Stimulated activated CD8-positive, alpha-beta memory T cell treated with anti-CD3 and anti-CD28 coated beads, Interleukin-12 subunit alpha, Interleukin-12 subunit beta, amount 100 ng/mL, for 24 hours (primary cell): ENCODE data around the gene ITPR2.
"Not testable (repeated sequence)": the region's sequence is repeated elsewhere in the genome, so short reads cannot be mapped to it uniquely, and the experiment has no call there.

Source experiments
- DNase-seq: peaks from one replicate; pipeline ENCODE4 v3.0.0-alpha.2; 2020; ENCODE audit errors: extremely low read depth

The ITPR2 gene

DNA sequence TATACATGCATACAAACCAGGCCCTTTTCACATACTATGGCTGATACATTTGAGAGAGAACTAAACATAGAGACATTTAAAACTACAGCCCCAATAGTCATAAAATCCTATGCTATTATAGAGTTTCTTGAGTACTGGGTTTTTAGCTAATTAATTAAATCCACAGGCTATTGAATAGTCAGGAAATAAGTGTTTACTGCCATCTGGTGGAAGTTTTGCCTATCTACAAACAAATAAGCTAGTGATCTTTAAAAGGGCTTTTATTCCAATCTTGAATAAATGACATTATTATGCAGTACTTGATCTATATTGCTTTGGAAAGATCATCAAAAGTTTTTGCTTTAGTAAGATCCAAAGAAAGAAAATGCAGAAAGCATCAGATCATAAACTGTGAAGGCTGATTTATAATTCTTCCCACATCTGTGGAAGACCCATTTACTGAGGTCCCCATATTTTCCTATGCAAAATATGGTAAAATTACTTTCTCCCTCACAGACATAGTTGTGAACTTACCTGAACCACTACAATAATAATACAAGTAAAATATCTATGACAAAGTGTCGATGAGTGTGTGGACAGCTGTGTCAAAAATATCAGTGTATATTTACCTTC lies 131.3 kb downstream of the ITPR2 start:
- DNase-seq = no peak

- no peak for DNase-seq
These were observed 132.6 kb downstream of the ITPR2 start for GRCh38 chr12:26700430-26700829.

- no peak for DNase-seq
These were observed 133.8 kb downstream of the ITPR2 start for GRCh38 chr12:26699237-26699636.

DNA sequence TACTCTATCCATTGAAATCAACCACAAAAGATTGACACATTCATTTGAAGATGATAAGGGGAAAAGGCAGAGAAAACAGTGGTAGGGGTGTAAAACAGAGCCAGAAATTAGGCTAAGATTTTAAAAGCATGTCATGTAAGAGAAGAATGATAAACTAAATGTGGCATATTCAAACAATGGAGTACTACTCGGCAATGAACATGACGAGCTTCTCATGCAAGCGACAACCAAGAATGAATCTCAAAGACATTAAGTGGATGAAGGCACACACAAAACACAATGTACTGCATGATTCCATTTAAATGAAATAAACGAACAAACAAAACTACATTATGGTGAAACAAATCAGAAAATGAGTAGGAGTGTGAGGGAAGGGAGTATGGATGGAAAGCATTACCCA lies 134.8 kb downstream of the ITPR2 start:
- DNase-seq = no peak

GRCh38 chr12:26697217-26697616 lies 135.8 kb downstream of the ITPR2 start:
- DNase-seq = no peak

- no peak for DNase-seq
These were observed 136.3 kb downstream of the ITPR2 start for GRCh38 chr12:26696613-26697092.

DNA sequence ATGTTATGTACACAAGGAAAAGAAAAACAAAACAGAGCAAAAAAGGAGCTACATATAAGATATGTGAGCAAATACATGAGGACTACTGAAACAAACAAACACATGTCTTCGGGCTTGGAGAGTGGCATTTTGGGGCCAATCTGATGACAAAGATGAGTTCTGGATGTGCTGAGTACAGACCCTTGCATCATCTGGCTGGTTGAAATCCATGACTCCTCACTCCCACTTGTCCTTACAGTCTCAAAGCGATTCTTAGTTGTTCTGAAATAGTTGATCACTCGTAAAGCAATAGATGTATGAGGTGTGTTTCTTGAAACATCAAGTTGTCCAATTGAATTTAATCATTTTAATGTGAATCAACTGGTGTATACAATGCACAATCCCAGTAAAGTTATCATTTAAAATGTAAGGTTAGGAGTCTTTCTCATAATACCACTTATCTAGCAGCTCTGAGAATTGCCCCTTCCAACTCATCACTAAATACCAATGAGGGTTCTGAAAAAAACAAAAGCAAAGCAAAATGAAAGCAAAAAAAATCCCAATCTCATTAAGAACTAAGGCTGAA lies 136.9 kb downstream of the ITPR2 start:
- no peak for DNase-seq

GRCh38 chr12:26694402-26694801 lies 138.6 kb downstream of the ITPR2 start:
- DNase-seq = no peak

DNA sequence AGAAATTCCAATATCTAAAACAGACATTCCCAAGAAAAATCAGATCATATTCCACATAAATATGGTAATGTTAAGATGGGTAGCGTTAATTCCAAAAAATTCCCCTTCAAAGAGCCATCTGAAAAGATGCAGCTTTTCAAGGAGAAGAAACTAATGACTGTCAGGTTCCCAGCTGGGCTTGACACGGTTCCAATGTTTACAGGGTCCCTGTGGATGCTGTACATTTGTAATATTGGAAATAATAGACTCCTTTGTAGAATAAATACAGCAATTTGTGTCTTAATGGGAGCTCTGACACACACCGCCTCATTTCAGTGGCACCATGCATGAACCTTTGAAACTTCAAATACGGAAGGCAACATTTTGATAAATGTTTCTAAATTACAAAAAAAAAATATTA lies 140.6 kb downstream of the ITPR2 start:
- no peak for DNase-seq

GRCh38 chr12:26691234-26691970 lies 141.6 kb downstream of the ITPR2 start:
- no peak for DNase-seq

GRCh38 chr12:26690601-26691000 lies 142.4 kb downstream of the ITPR2 start:
- DNase-seq = no peak

DNA sequence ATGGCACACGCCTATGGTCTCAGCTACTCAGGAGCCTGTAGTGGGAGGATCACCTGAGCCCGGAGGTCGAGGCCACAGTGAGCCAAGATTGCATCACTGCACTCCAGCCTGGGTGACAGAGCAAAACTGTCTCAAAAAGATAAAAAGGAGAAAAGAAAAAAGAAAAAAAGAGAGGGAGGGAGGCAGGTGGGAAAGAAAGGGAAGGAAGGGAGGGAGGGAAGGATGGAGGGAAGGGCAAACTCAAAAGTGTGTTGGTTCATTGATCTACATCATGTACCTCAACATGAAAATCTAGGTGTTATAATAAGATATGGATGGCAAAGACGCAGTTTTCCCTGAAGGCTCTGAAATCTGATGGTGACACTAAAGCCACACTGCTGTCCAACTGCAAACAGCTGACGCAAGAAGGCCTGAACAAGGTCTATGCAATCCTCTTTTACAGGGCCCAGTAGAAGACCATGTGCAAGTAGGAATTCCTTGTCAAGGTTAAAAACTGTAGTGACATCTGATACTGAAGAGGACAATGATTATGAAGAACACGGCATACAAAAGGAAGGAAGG lies 143.6 kb downstream of the ITPR2 start:
- DNase-seq = no peak

GRCh38 chr12:26688344-26688904 lies 144.6 kb downstream of the ITPR2 start:
- DNase-seq = no peak

- DNase-seq = no peak
These were observed 146.6 kb downstream of the ITPR2 start for GRCh38 chr12:26686408-26686807.

- DNase-seq = no peak
These were observed 148.9 kb downstream of the ITPR2 start for GRCh38 chr12:26684101-26684500.

DNA sequence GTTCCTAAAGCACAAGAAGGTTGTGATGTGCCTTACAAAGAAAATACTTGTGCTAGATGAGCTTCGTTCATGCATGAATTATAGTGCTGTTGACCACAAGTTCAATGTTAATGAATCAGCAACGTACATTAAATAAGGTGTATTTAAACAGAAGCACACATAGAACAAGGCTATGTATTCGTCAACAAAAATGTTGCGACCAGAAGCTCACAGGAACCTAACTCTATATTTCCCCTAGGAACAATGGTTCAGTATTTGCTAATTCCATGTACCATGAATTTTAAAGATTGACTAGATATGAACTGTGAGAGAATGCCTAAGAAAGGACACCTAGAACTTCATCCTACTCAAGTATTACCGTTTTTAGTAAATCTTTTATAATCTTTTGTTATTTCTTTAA lies 149.6 kb downstream of the ITPR2 start:
- DNase-seq = no peak

DNA sequence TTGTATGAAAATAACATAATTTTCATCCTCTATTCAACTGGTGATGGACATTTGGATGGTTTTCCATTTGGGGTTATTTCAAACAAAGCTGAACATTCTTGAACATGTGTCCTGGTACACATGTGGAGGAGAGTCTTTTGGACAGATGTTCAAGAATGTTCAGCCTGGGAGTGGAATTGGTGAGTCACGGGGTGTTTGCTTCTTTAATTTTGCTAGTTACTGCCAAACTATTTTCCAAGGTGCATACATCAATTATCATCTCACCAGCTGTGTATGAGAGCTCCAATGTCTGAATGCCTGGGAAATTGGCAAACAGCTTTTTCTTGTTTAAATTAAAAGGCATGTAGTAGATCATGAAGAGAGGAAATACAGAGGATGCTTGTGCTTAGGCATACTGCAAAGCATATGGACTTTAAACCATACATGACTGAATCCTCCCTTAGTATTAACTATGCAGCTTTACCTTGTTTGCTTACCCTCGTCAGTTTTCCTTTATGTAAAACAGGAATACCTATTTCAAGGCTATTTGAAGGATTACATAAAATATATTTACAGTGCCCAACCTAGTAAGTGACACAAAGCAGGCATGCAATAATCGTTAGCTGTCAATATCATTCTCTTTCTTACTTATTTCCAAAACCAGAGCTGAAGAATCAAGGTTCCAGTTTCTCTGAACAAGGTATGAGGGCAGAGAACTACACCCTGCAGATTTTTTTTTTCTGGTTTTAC lies 152.1 kb downstream of the ITPR2 start:
- DNase-seq = no peak

GRCh38 chr12:26678697-26679660 lies 154.0 kb downstream of the ITPR2 start:
- no peak for DNase-seq

- DNase-seq = not testable (repeated sequence)
These were observed 161.5 kb downstream of the ITPR2 start for GRCh38 chr12:26671487-26671886.

- no peak for DNase-seq
These were observed 164.1 kb downstream of the ITPR2 start for GRCh38 chr12:26668847-26669246.

- DNase-seq = no peak
These were observed 164.8 kb downstream of the ITPR2 start for GRCh38 chr12:26668230-26668629.
